CD4-positive, alpha-beta memory T cell (primary cell): Measurements from ENCODE around the gene CRADD. TPM values are rescaled to one million over a fixed set of nuclear protein-coding genes. Genes with fewer than 3 reads are reported as not detected.
"Not testable (repeated sequence)": the region's sequence is repeated elsewhere in the genome, so short reads cannot be mapped to it uniquely, and the experiment has no call there.

Source experiments
- CTCF ChIA-PET: fragments of 350-600 bp; sonication (Branson Sonifier 250); formaldehyde crosslinking; loops from one replicate; lab custom pipeline; 2021; ENCODE audit warnings: inconsistent platforms; ENCODE audit not compliant: partially characterized antibody; lab: Charles Lee
- POLR2A ChIA-PET: fragments of 350-600 bp; sonication (Branson Sonifier 250); formaldehyde crosslinking; loops from one replicate; lab custom pipeline; 2021; ENCODE audit not compliant: partially characterized antibody; lab: Charles Lee
- DNase-seq, 5 donors: peaks; one replicate each; pipeline versions ENCODE4 v3.0.0 to v3.0.0-alpha.2; 2020 to 2022; ENCODE audit warnings: mixed read lengths in 1 of 5
- H3K27ac ChIP-seq: one replicate; pipeline ENCODE4 v1.7.0; 2013; ENCODE audit warnings: low read depth, low read length
- H3K27me3 ChIP-seq: 2 replicates; pipeline ENCODE4 v1.7.0; 2013; ENCODE audit warnings: mild to moderate bottlenecking, low read length, moderate library complexity; ENCODE audit not compliant: insufficient read depth
- H3K36me3 ChIP-seq: 2 replicates; pipeline ENCODE4 v1.7.0; 2013; ENCODE audit warnings: mild to moderate bottlenecking, low read length, moderate library complexity; ENCODE audit not compliant: insufficient read depth
- H3K4me1 ChIP-seq: 2 replicates; pipeline ENCODE4 v1.7.0; 2013; ENCODE audit warnings: mild to moderate bottlenecking, low read length, moderate library complexity; ENCODE audit not compliant: insufficient read depth
- H3K4me3 ChIP-seq, 2 donors: one replicate each; pipeline ENCODE4 v1.7.0; 2013; ENCODE audit warnings: low read length in 2 of 2, mild to moderate bottlenecking in 1 of 2
- H3K9me3 ChIP-seq, 2 donors: one replicate each; pipeline ENCODE4 v1.7.0; 2013; ENCODE audit warnings: low read length in 2 of 2, control low read depth in 1 of 2; ENCODE audit not compliant: control insufficient read depth in 1 of 2
- H3K27ac Mint-ChIP-seq, 7 donors: one replicate each; pipeline ENCODE4 v1.8.0; 2020 to 2021; ENCODE audit warnings: mixed read lengths in 7 of 7, mild to moderate bottlenecking in 6 of 7, inconsistent platforms in 3 of 7, moderate library complexity in 3 of 7
- H3K27me3 Mint-ChIP-seq, 2 donors: one replicate each; pipeline ENCODE4 v1.8.0; 2020 to 2021; ENCODE audit warnings: mixed read lengths in 2 of 2
- H3K36me3 Mint-ChIP-seq, 2 donors: one replicate each; pipeline ENCODE4 v1.8.0; 2020 to 2021; ENCODE audit warnings: mixed read lengths in 2 of 2, inconsistent platforms in 1 of 2, mild to moderate bottlenecking in 1 of 2
- H3K4me1 Mint-ChIP-seq, 4 donors: one replicate each; pipeline ENCODE4 v1.8.0; 2020 to 2021; ENCODE audit warnings: mixed read lengths in 4 of 4, mild to moderate bottlenecking in 1 of 4
- H3K4me3 Mint-ChIP-seq, 8 donors: one replicate each; pipeline ENCODE4 v1.8.0; 2020 to 2021; ENCODE audit warnings: mixed read lengths in 8 of 8, mild to moderate bottlenecking in 7 of 8, moderate library complexity in 6 of 8, inconsistent platforms in 3 of 8
- H3K9me3 Mint-ChIP-seq, 8 donors: one replicate each; pipeline ENCODE4 v1.8.0; 2020 to 2021; ENCODE audit warnings: mixed read lengths in 8 of 8, mild to moderate bottlenecking in 5 of 8, inconsistent platforms in 3 of 8, moderate library complexity in 1 of 8
- intact Hi-C: fragments of 100-400 bp; cut with micrococcal nuclease; formaldehyde crosslinking; loops from one replicate; pipeline ENCODE4 v1.15.1; 2023
- polyA plus RNA-seq, 2 donors: library from polyadenylated mRNA; unstranded; fragments of 300-500 nt; fragmentation: Illumina TruSeq; gene quantifications; one replicate each; pipeline ENCODE4 v1.2.3, GENCODE V29; 2021
- total RNA-seq, 2 experiments: library from RNA; stranded (reverse); gene quantifications; one replicate each; pipeline ENCODE4 v1.2.3, GENCODE V29; 2021

Gene CRADD
- total and polyA plus RNA-seq, 4 experiments from 2014 or later = 13.3 to 18.3 (median 15.9) TPM

- CTCF ChIA-PET = interaction anchor here (0.7 kb wide), 1 partner anchor 19 kb away, joined by 4 read pairs; no protein-coding TSS in a partner anchor
- no peak for DNase-seq
- Mint-ChIP-seq H3K4me3 (peak overlapping the region in 1 of 8 donors; percentile 29), H3K36me3 (peaks cover 9 to 32% of the 10 kb centered on the region in 2 donors), H3K9me3 (peaks cover 0 to 23% (median 16%) of the 10 kb centered on the region in 8 donors), H3K27ac (peak overlapping the region in 2 of 7 donors; percentile 54 to 68), H3K4me1 (no peaks in the 10 kb centered on the region), H3K27me3 (no peaks in the 10 kb centered on the region)
- H3K27me3 ChIP-seq = no peaks in the 10 kb centered on the region
- intact Hi-C loops = no loop called here
- no peak overlapping the region for H3K4me3 ChIP-seq
- POLR2A ChIA-PET = interaction anchor here (0.7 kb wide), 1 partner anchor 10 kb away, joined by 3 read pairs; no protein-coding TSS in a partner anchor
- peaks cover 0 to 10% of the 10 kb centered on the region in 2 donors for H3K9me3 ChIP-seq
- no peak overlapping the region for H3K27ac ChIP-seq
- H3K4me1 ChIP-seq = no peaks in the 10 kb centered on the region
- H3K36me3 ChIP-seq = no peaks in the 10 kb centered on the region
Observed at GRCh38 chr12:93860668-93861373, 183.6 kb downstream of the CRADD start.

GRCh38 chr12:93862424-93862823, 185.2 kb downstream of the CRADD start:
- ChIA-PET CTCF (no interaction called here), POLR2A (no interaction called here)
- Mint-ChIP-seq H3K4me3 (no peak overlapping the region), H3K9me3 (peaks cover 0 to 37% (median 30%) of the 10 kb centered on the region in 8 donors), H3K4me1 (no peaks in the 10 kb centered on the region), H3K36me3 (peaks cover 16 to 43% of the 10 kb centered on the region in 2 donors), H3K27me3 (no peaks in the 10 kb centered on the region), H3K27ac (no peak overlapping the region)
- H3K9me3 ChIP-seq = peaks cover 0 to 17% of the 10 kb centered on the region in 2 donors
- intact Hi-C loops = no loop called here
- H3K4me1 ChIP-seq = no peaks in the 10 kb centered on the region
- no peaks in the 10 kb centered on the region for H3K27me3 ChIP-seq
- no peak overlapping the region for H3K4me3 ChIP-seq
- H3K36me3 ChIP-seq = no peaks in the 10 kb centered on the region
- DNase-seq = no peak
- no peak overlapping the region for H3K27ac ChIP-seq

GRCh38 chr12:93865751-93866150, 188.6 kb downstream of the CRADD start:
- no peak for DNase-seq
- Mint-ChIP-seq H3K36me3 (peaks cover 22 to 37% of the 10 kb centered on the region in 2 donors), H3K4me1 (no peaks in the 10 kb centered on the region), H3K27ac (no peak overlapping the region), H3K27me3 (peaks cover 0 to 1% of the 10 kb centered on the region in 2 donors), H3K9me3 (peaks cover 0 to 66% (median 55%) of the 10 kb centered on the region in 8 donors), H3K4me3 (no peak overlapping the region)
- Histone ChIP-seq H3K4me1 (no peaks in the 10 kb centered on the region), H3K27me3 (no peaks in the 10 kb centered on the region), H3K4me3 (no peak overlapping the region), H3K27ac (no peak overlapping the region), H3K9me3 (peaks cover 0 to 17% of the 10 kb centered on the region in 2 donors), H3K36me3 (no peaks in the 10 kb centered on the region)
- intact Hi-C loops = no loop called here
- ChIA-PET POLR2A (no interaction called here), CTCF (interaction anchor here (0.7 kb wide), 1 partner anchor 92 kb away, joined by 3 read pairs; no protein-coding TSS in a partner anchor)

- no peaks in the 10 kb centered on the region for H3K27me3 ChIP-seq
- DNase-seq = no peak
- H3K4me3 ChIP-seq = no peak overlapping the region
- Mint-ChIP-seq H3K27ac (peak overlapping the region in 1 of 7 donors; percentile 75), H3K9me3 (peaks cover 7 to 88% (median 81%) of the 10 kb centered on the region in 8 donors), H3K36me3 (peaks cover 27 to 35% of the 10 kb centered on the region in 2 donors), H3K27me3 (peaks cover 0 to 1% of the 10 kb centered on the region in 2 donors), H3K4me3 (no peak overlapping the region), H3K4me1 (no peaks in the 10 kb centered on the region)
- peaks cover 0 to 17% of the 10 kb centered on the region in 2 donors for H3K9me3 ChIP-seq
- no peak overlapping the region for H3K27ac ChIP-seq
- ChIA-PET POLR2A (no interaction called here), CTCF (no interaction called here)
- H3K36me3 ChIP-seq = no peaks in the 10 kb centered on the region
- intact Hi-C loops = no loop called here
- no peaks in the 10 kb centered on the region for H3K4me1 ChIP-seq
Observed at GRCh38 chr12:93868771-93869170, 191.6 kb downstream of the CRADD start.

- DNase-seq = no peak
- ChIA-PET POLR2A (no interaction called here), CTCF (interaction anchor here (1.3 kb wide), 1 partner anchor 10 kb away, joined by 3 read pairs; no protein-coding TSS in a partner anchor)
- Mint-ChIP-seq H3K4me1 (no peaks in the 10 kb centered on the region), H3K36me3 (peaks cover 31 to 34% of the 10 kb centered on the region in 2 donors), H3K27ac (no peak overlapping the region), H3K4me3 (no peak overlapping the region), H3K27me3 (peaks cover 0 to 1% of the 10 kb centered on the region in 2 donors), H3K9me3 (peaks cover 7 to 91% (median 85%) of the 10 kb centered on the region in 8 donors)
- Histone ChIP-seq H3K27me3 (no peaks in the 10 kb centered on the region), H3K36me3 (no peaks in the 10 kb centered on the region), H3K27ac (no peak overlapping the region), H3K9me3 (peaks cover 0 to 9% of the 10 kb centered on the region in 2 donors), H3K4me3 (no peak overlapping the region), H3K4me1 (no peaks in the 10 kb centered on the region)
- intact Hi-C loops = no loop called here
Observed at GRCh38 chr12:93870020-93870795, 193.0 kb downstream of the CRADD start.

GRCh38 chr12:93871566-93871965, 194.4 kb downstream of the CRADD start:
- H3K27me3 ChIP-seq, H3K36me3 ChIP-seq, H3K4me1 ChIP-seq, DNase-seq, POLR2A ChIA-PET, H3K27me3 Mint-ChIP-seq, H3K4me3 Mint-ChIP-seq, H3K4me1 Mint-ChIP-seq, H3K9me3 ChIP-seq, H3K27ac ChIP-seq, intact Hi-C loops, H3K4me3 ChIP-seq: not testable (repeated sequence)
- CTCF ChIA-PET = interaction anchor here (1.3 kb wide), 1 partner anchor 9 kb away, joined by 3 read pairs; no protein-coding TSS in a partner anchor
- H3K27ac Mint-ChIP-seq = peak overlapping the region in 1 of 7 donors; percentile 25
- peaks cover 12 to 91% (median 85%) of the 10 kb centered on the region in 8 donors for H3K9me3 Mint-ChIP-seq
- H3K36me3 Mint-ChIP-seq = peaks cover 37 to 40% of the 10 kb centered on the region in 2 donors

- H3K4me3 Mint-ChIP-seq = peak overlapping the region in 1 of 8 donors; percentile 13
Observed at GRCh38 chr12:93873561-93873960, 196.4 kb downstream of the CRADD start.

More at GRCh38 chr12:93873561-93873960, 196.4 kb downstream of the CRADD start:
- no peaks in the 10 kb centered on the region for H3K36me3 ChIP-seq
- H3K9me3 Mint-ChIP-seq = peaks cover 12 to 85% (median 76%) of the 10 kb centered on the region in 8 donors
- H3K4me1 ChIP-seq = no peaks in the 10 kb centered on the region
- H3K27ac ChIP-seq = no peak overlapping the region
- no peaks in the 10 kb centered on the region for H3K4me1 Mint-ChIP-seq
- no peaks in the 10 kb centered on the region for H3K27me3 ChIP-seq
- H3K27ac Mint-ChIP-seq = no peak overlapping the region
- DNase-seq = no peak
- peaks cover 30 to 39% of the 10 kb centered on the region in 2 donors for H3K36me3 Mint-ChIP-seq
- H3K9me3 ChIP-seq = no peaks in the 10 kb centered on the region
- POLR2A ChIA-PET = no interaction called here
- intact Hi-C loops = no loop called here
- H3K27me3 Mint-ChIP-seq = no peaks in the 10 kb centered on the region
- CTCF ChIA-PET = no interaction called here
- H3K4me3 ChIP-seq = no peak overlapping the region
